HUES48 (cell line): Measurements from ENCODE around the gene GPR52.

Experiments
- H3K27ac ChIP-seq: one replicate; pipeline ENCODE4 v1.7.0; 2013; ENCODE audit warnings: low read depth, low read length, inconsistent platforms
- H3K27me3 ChIP-seq: 2 replicates; pipeline ENCODE4 v1.6.1; 2013; ENCODE audit warnings: mild to moderate bottlenecking, low read length; ENCODE audit not compliant: control insufficient read depth, insufficient read depth
- H3K36me3 ChIP-seq: 2 replicates; pipeline ENCODE4 v1.6.1; 2013; ENCODE audit warnings: low read length; ENCODE audit not compliant: control insufficient read depth, insufficient read depth
- H3K4me1 ChIP-seq: 2 replicates; pipeline ENCODE4 v1.6.1; 2013; ENCODE audit warnings: mild to moderate bottlenecking, low read length; ENCODE audit not compliant: control insufficient read depth, insufficient read depth
- H3K4me3 ChIP-seq: 2 replicates; pipeline ENCODE4 v1.5.1; 2013; ENCODE audit warnings: mild to moderate bottlenecking, low read depth, low read length
- H3K9ac ChIP-seq: 2 replicates; pipeline ENCODE4 v1.6.1; 2013; ENCODE audit warnings: mild to moderate bottlenecking, low read depth, low read length, moderate library complexity
- H3K9me3 ChIP-seq: 2 replicates; pipeline ENCODE4 v1.6.1; 2013; ENCODE audit warnings: low read length; ENCODE audit not compliant: control insufficient read depth, insufficient read depth

GPR52 gene

DNA sequence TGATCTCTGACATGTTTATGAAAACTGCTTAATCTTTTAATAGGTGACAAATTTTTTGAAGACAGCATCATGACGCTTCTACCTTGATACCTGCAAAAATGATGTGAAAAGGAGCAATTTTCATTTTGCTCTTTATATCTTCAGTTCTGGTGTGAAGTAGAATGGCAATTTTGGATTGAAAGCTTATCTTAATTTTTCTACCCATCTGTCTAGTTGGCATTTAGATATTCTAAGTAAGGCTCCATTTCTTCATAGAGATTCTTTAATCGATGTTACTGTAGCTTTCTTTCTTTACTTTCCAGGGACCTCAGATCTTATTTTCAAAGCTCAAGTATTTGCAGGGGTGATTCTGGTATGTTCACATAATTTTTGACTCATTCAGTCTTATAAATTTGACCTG lies 32.3 kb upstream of the GPR52 start:
- Histone ChIP-seq H3K27ac (no peak overlapping the region), H3K4me1 (no peaks in the 10 kb centered on the region), H3K27me3 (no peaks in the 10 kb centered on the region), H3K9ac (no peak overlapping the region), H3K36me3 (no peaks in the 10 kb centered on the region), H3K9me3 (no peaks in the 10 kb centered on the region), H3K4me3 (no peak overlapping the region)

DNA sequence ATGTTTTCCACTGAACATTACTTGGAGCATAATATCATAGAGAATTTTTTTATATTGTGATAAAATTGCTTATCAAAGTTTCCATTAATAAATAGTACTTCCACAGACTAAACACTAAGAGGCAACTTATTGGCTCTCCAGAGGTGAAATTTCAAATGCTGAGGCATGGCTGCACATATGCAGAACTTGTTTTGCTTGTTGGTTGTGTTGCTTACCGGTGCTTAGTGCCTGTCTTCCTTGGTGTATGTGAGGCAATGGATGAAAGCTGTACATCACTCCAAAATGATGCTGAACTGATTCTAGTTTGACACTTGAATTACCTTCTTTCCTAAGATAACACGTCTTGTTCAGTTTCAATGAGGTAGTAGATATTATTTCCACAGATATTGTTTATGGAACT lies 29.8 kb upstream of the GPR52 start:
- Histone ChIP-seq H3K9ac (no peak overlapping the region), H3K4me3 (no peak overlapping the region), H3K27me3 (no peaks in the 10 kb centered on the region), H3K4me1 (no peaks in the 10 kb centered on the region), H3K27ac (no peak overlapping the region), H3K9me3 (no peaks in the 10 kb centered on the region), H3K36me3 (no peaks in the 10 kb centered on the region)

GRCh38 chr1:174425121-174425520 lies 22.6 kb upstream of the GPR52 start:
- Histone ChIP-seq H3K4me1 (no peaks in the 10 kb centered on the region), H3K4me3 (no peak overlapping the region), H3K27ac (no peak overlapping the region), H3K27me3 (no peaks in the 10 kb centered on the region), H3K9me3 (no peaks in the 10 kb centered on the region), H3K36me3 (no peaks in the 10 kb centered on the region), H3K9ac (no peak overlapping the region)

GRCh38 chr1:174426153-174426552 lies 21.6 kb upstream of the GPR52 start:
- no peaks in the 10 kb centered on the region for H3K27me3 ChIP-seq

DNA sequence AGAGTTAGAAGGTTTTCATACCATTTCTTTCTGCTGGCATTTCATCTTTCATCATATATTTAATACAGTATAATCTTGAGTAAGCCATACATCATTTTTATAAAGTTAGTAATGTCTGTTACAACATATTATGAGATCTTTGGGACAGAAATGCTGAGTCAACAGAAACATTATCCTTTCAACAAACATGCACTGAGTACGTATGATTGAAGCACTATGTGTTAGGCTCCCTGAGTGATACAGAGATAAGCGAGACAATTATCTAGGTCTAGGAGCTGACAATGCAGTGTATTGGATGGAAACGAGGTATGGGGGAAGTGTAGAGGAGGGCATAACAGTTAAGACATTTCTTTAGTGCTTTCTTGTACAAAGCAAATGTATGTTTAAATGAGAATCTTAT lies 19.7 kb upstream of the GPR52 start:
- H3K9me3 ChIP-seq: no peaks in the 10 kb centered on the region
- H3K36me3 ChIP-seq: no peaks in the 10 kb centered on the region
- H3K9ac ChIP-seq: no peak overlapping the region
- no peaks in the 10 kb centered on the region for H3K4me1 ChIP-seq
- no peaks in the 10 kb centered on the region for H3K27me3 ChIP-seq
- H3K4me3 ChIP-seq: no peak overlapping the region
- no peak overlapping the region for H3K27ac ChIP-seq

More at GRCh38 chr1:174426153-174426552, 21.6 kb upstream of the GPR52 start:
- Histone ChIP-seq H3K9ac (no peak overlapping the region), H3K4me3 (no peak overlapping the region), H3K4me1 (no peaks in the 10 kb centered on the region), H3K9me3 (no peaks in the 10 kb centered on the region), H3K27ac (no peak overlapping the region), H3K36me3 (no peaks in the 10 kb centered on the region)

GRCh38 chr1:174428739-174429138 lies 19.0 kb upstream of the GPR52 start:
- H3K4me1 ChIP-seq: no peaks in the 10 kb centered on the region
- no peak overlapping the region for H3K9ac ChIP-seq
- H3K9me3 ChIP-seq: no peaks in the 10 kb centered on the region

GRCh38 chr1:174433451-174433850 lies 14.3 kb upstream of the GPR52 start:
- Histone ChIP-seq H3K27me3 (no peaks in the 10 kb centered on the region), H3K27ac (no peak overlapping the region), H3K4me1 (no peaks in the 10 kb centered on the region), H3K36me3 (no peaks in the 10 kb centered on the region), H3K4me3 (no peak overlapping the region), H3K9ac (no peak overlapping the region), H3K9me3 (no peaks in the 10 kb centered on the region)

More at GRCh38 chr1:174428739-174429138, 19.0 kb upstream of the GPR52 start:
- Histone ChIP-seq H3K27me3 (no peaks in the 10 kb centered on the region), H3K36me3 (no peaks in the 10 kb centered on the region), H3K4me3 (no peak overlapping the region), H3K27ac (no peak overlapping the region)

GRCh38 chr1:174445351-174445750 lies 2.4 kb upstream of the GPR52 start:
- H3K9me3 ChIP-seq: no peaks in the 10 kb centered on the region
- no peak overlapping the region for H3K27ac ChIP-seq
- H3K9ac ChIP-seq: no peak overlapping the region
- H3K27me3 ChIP-seq: no peaks in the 10 kb centered on the region
- no peak overlapping the region for H3K4me3 ChIP-seq
- H3K4me1 ChIP-seq: peaks cover 12% of the 10 kb centered on the region; the same call in 1 of the 2 replicates
- no peaks in the 10 kb centered on the region for H3K36me3 ChIP-seq

GRCh38 chr1:174445817-174446216 lies 1.9 kb upstream of the GPR52 start:
- H3K4me1 ChIP-seq: peaks cover 14% of the 10 kb centered on the region; the same call in 1 of the 2 replicates
- H3K27me3 ChIP-seq: no peaks in the 10 kb centered on the region

DNA sequence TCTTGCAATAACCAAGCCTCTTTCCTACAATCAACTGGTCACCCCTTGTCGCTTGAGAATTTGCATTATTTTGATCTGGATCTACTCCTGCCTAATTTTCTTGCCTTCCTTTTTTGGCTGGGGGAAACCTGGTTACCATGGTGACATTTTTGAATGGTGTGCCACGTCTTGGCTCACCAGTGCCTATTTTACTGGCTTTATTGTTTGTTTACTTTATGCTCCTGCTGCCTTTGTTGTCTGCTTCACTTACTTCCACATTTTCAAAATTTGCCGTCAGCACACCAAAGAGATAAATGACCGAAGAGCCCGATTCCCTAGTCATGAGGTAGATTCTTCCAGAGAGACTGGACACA lies 743 bp downstream of the GPR52 start:
- Histone ChIP-seq H3K27ac (no peak overlapping the region), H3K9ac (no peak overlapping the region), H3K27me3 (no peaks in the 10 kb centered on the region), H3K4me3 (no peak overlapping the region), H3K9me3 (no peaks in the 10 kb centered on the region), H3K36me3 (no peaks in the 10 kb centered on the region), H3K4me1 (peaks cover 14% of the 10 kb centered on the region; the same call in 1 of the 2 replicates)

More at GRCh38 chr1:174445817-174446216, 1.9 kb upstream of the GPR52 start:
- H3K9ac ChIP-seq: no peak overlapping the region
- H3K9me3 ChIP-seq: no peaks in the 10 kb centered on the region
- no peaks in the 10 kb centered on the region for H3K36me3 ChIP-seq
- H3K27ac ChIP-seq: no peak overlapping the region
- H3K4me3 ChIP-seq: no peak overlapping the region

DNA sequence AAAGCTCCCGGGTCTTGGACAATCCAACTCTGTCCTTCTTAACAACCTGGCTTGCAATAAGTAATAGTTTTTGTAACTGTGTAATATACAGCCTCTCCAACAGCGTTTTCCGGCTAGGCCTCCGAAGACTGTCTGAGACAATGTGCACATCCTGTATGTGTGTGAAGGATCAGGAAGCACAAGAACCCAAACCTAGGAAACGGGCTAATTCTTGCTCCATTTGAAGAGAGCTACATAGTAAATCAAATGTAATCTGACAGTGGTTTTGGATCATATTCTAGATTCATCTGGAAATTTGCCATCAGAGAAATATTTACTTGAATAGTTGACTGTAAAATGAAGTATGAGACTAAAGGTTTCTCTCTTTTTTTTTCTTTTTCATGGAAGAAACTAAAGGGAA lies 1.2 kb downstream of the GPR52 start:
- peaks cover 14% of the 10 kb centered on the region; the same call in 1 of the 2 replicates for H3K4me1 ChIP-seq
- H3K9ac ChIP-seq: no peak overlapping the region
- no peaks in the 10 kb centered on the region for H3K27me3 ChIP-seq
- H3K4me3 ChIP-seq: no peak overlapping the region
- no peak overlapping the region for H3K27ac ChIP-seq
- H3K36me3 ChIP-seq: no peaks in the 10 kb centered on the region
- no peaks in the 10 kb centered on the region for H3K9me3 ChIP-seq

GRCh38 chr1:174451408-174451807 lies 3.6 kb downstream of the GPR52 start:
- Histone ChIP-seq H3K4me3 (no peak overlapping the region), H3K9ac (no peak overlapping the region), H3K36me3 (no peaks in the 10 kb centered on the region), H3K27me3 (no peaks in the 10 kb centered on the region), H3K4me1 (peaks cover 14% of the 10 kb centered on the region; the same call in 1 of the 2 replicates), H3K9me3 (no peaks in the 10 kb centered on the region), H3K27ac (no peak overlapping the region)
